Fibroblast of lung (primary cell): ENCODE measurements around the gene AFAP1L1. TPM values are rescaled to one million over a fixed set of nuclear protein-coding genes. Genes with fewer than 3 reads are reported as not detected.

Experiments used
- DNase-seq, 2 donors: peaks; one replicate each; pipeline versions ENCODE4 v3.0.0 to v3.0.0-alpha.2; 2010; ENCODE audit warnings: low read depth in 2 of 2
- H2AFZ ChIP-seq: 2 replicates; pipeline ENCODE4 v1.5.1; 2012; ENCODE audit warnings: low read length, control low read depth, inconsistent platforms
- H3K27ac ChIP-seq: 2 replicates; pipeline ENCODE4 v1.5.1; 2011; ENCODE audit warnings: low read length, control low read depth; ENCODE audit not compliant: insufficient read depth
- H3K27me3 ChIP-seq: 2 replicates; pipeline ENCODE4 v1.5.1; 2011; ENCODE audit warnings: mild to moderate bottlenecking, low read length; ENCODE audit not compliant: control insufficient read depth, insufficient read depth
- H3K36me3 ChIP-seq: 2 replicates; pipeline ENCODE4 v1.5.1; 2011; ENCODE audit warnings: low read length; ENCODE audit not compliant: control insufficient read depth, insufficient read depth
- H3K4me1 ChIP-seq: 2 replicates; pipeline ENCODE4 v1.5.1; 2011; ENCODE audit warnings: low read length; ENCODE audit not compliant: control insufficient read depth, insufficient read depth; ENCODE audit errors: extremely low read depth
- H3K4me2 ChIP-seq: 2 replicates; pipeline ENCODE4 v1.5.1; 2011; ENCODE audit warnings: low read length, control low read depth; ENCODE audit not compliant: insufficient read depth; ENCODE audit errors: extremely low read depth
- H3K4me3 ChIP-seq, 4 experiments: fragments of 200-600 bp in 1 of 4; sonication (generic) in 1 of 4; replicated peaks in 1 of 4; 2 replicates each; pipeline ENCODE4 v1.5.1; 2011 to 2016; ENCODE audit warnings: low read length in 4 of 4, low read depth in 3 of 4, mild to moderate bottlenecking in 3 of 4, control low read depth in 2 of 4, inconsistent platforms in 1 of 4, mixed read lengths in 1 of 4; ENCODE audit not compliant: insufficient read depth in 1 of 4; ENCODE audit errors: control extremely low read depth in 1 of 4
- H3K79me2 ChIP-seq: 2 replicates; pipeline ENCODE4 v1.5.1; 2012; ENCODE audit warnings: mild to moderate bottlenecking, low read length, inconsistent platforms; ENCODE audit not compliant: control insufficient read depth, insufficient read depth
- H3K9ac ChIP-seq: 2 replicates; pipeline ENCODE4 v1.5.1; 2011; ENCODE audit warnings: mild to moderate bottlenecking, low read length, control low read depth; ENCODE audit not compliant: insufficient read depth
- H3K9me3 ChIP-seq: 2 replicates; pipeline ENCODE4 v1.5.1; 2012; ENCODE audit warnings: low read depth, low read length; ENCODE audit not compliant: control insufficient read depth, insufficient read depth
- H4K20me1 ChIP-seq: 2 replicates; pipeline ENCODE4 v1.5.1; 2011; ENCODE audit warnings: low read length; ENCODE audit not compliant: control insufficient read depth, insufficient read depth; ENCODE audit errors: extremely low read depth
- CTCF ChIP-seq, 2 donors: IDR thresholded peaks in 1 of 2; conservative IDR thresholded peaks in 1 of 2; 1 replicate in 1 of 2; 2 replicates in 1 of 2; pipeline ENCODE4 v1.5.1; 2011 to 2012; ENCODE audit warnings: low read length in 2 of 2, control low read depth in 1 of 2, inconsistent platforms in 1 of 2, low read depth in 1 of 2, mild to moderate bottlenecking in 1 of 2
- EZH2 ChIP-seq: IDR thresholded peaks from 2 replicates; pipeline ENCODE4 v1.5.1; 2012; ENCODE audit warnings: low read length, control low read depth, mild to moderate bottlenecking; ENCODE audit errors: missing control alignments
- polyA plus RNA-seq, 2 donors: library from polyadenylated mRNA; depleted of rRNA in 1 of 2; stranded (reverse) in 1 of 2; unstranded in 1 of 2; fragments of >200 nt; gene quantifications; 2 replicates each; pipeline ENCODE4 v1.2.1, GENCODE V29; 2011 to 2012; ENCODE audit warnings: missing spikeins in 1 of 2
- total RNA-seq: library from RNA; depleted of rRNA; stranded (reverse); fragments of >200 nt; gene quantifications from 2 replicates; pipeline ENCODE4 v1.2.1, GENCODE V29; 2014

Gene AFAP1L1
- total and polyA plus RNA-seq, 2 donors (not counting 1 experiment from before 2014, with no cell fraction given) = 3.0 to 7.1 TPM

- Histone ChIP-seq H3K27me3 (no peaks in the 10 kb centered on the region), H3K9me3 (no peaks in the 10 kb centered on the region), H3K4me3 (no peak overlapping the region), H3K4me1 (peaks cover 2% of the 10 kb centered on the region), H3K9ac (no peak overlapping the region), H3K4me2 (no peak overlapping the region), H4K20me1 (no peaks in the 10 kb centered on the region), H3K27ac (no peak overlapping the region), H3K79me2 (no peaks in the 10 kb centered on the region), H3K36me3 (no peaks in the 10 kb centered on the region), H2AFZ (no peak overlapping the region)
- no peak for TF ChIP-seq EZH2
- no peak for TF ChIP-seq CTCF (conservative IDR thresholded peaks at IDR 0.05 in 1 of 2, IDR thresholded peaks at IDR 0.05 in 1 of 2; ENCODE audit: low read depth in 1 of 2, low read length in 2 of 2)
- DNase-seq = no peak
Observed at GRCh38 chr5:149278451-149279210, 7.0 kb downstream of the AFAP1L1 start.

GRCh38 chr5:149279661-149280060 is 8.0 kb downstream of the AFAP1L1 start:
- Histone ChIP-seq H4K20me1 (no peaks in the 10 kb centered on the region), H3K9me3 (no peaks in the 10 kb centered on the region), H2AFZ (no peak overlapping the region), H3K27me3 (no peaks in the 10 kb centered on the region), H3K27ac (no peak overlapping the region), H3K36me3 (no peaks in the 10 kb centered on the region), H3K9ac (no peak overlapping the region), H3K4me2 (no peak overlapping the region), H3K4me1 (peaks cover 10% of the 10 kb centered on the region), H3K4me3 (no peak overlapping the region), H3K79me2 (no peaks in the 10 kb centered on the region)
- TF ChIP-seq CTCF (conservative IDR thresholded peaks at IDR 0.05 in 1 of 2, IDR thresholded peaks at IDR 0.05 in 1 of 2; ENCODE audit: low read depth in 1 of 2, low read length in 2 of 2) (no peak), EZH2 (no peak)
- no peak for DNase-seq

GRCh38 chr5:149280124-149280523 is 8.5 kb downstream of the AFAP1L1 start:
- Histone ChIP-seq H3K36me3 (no peaks in the 10 kb centered on the region), H3K27ac (no peak overlapping the region), H3K4me3 (no peak overlapping the region), H3K4me2 (no peak overlapping the region), H2AFZ (no peak overlapping the region), H4K20me1 (no peaks in the 10 kb centered on the region), H3K79me2 (no peaks in the 10 kb centered on the region), H3K4me1 (peaks cover 10% of the 10 kb centered on the region), H3K27me3 (no peaks in the 10 kb centered on the region), H3K9me3 (no peaks in the 10 kb centered on the region), H3K9ac (no peak overlapping the region)
- DNase-seq = no peak
- no peak for TF ChIP-seq CTCF (conservative IDR thresholded peaks at IDR 0.05 in 1 of 2, IDR thresholded peaks at IDR 0.05 in 1 of 2; ENCODE audit: low read depth in 1 of 2, low read length in 2 of 2)
- TF ChIP-seq EZH2 = no peak
